Lung (tissue), 12 donors: ENCODE data around the gene PARD3B. TPM values are rescaled to one million over a fixed set of nuclear protein-coding genes. Genes with fewer than 3 reads are reported as not detected.
A peak's percentile ranks its signal among the peaks of the same experiment; 100 is the strongest.

Experiments used
- ATAC-seq: fragments of 200-7000 bp; cut with Tn5 transposase; one replicate; pipeline ENCODE4 v1.9.1; 2020; ENCODE audit warnings: moderate number of reproducible peaks; ENCODE audit not compliant: insufficient read depth, low FRiP score
- DNase-seq, 3 donors: peaks; one replicate each; pipeline ENCODE4 v3.0.0-alpha.2; 2013 to 2017
- H3K27ac ChIP-seq, 2 donors: one replicate each; pipeline ENCODE4 v1.5.1; 2013; ENCODE audit warnings: mild to moderate bottlenecking in 2 of 2, moderate library complexity in 2 of 2, control low read depth in 1 of 2, inconsistent platforms in 1 of 2, low read depth in 1 of 2, low read length in 1 of 2
- H3K27me3 ChIP-seq, 3 donors: one replicate each; pipeline ENCODE4 v1.5.1; 2013; ENCODE audit warnings: low read length in 2 of 3; ENCODE audit not compliant: control insufficient read depth in 3 of 3, insufficient read depth in 3 of 3
- H3K36me3 ChIP-seq, 4 donors: one replicate each; pipeline ENCODE4 v1.5.1; 2013; ENCODE audit warnings: low read length in 4 of 4, mild to moderate bottlenecking in 1 of 4, moderate library complexity in 1 of 4; ENCODE audit not compliant: control insufficient read depth in 4 of 4, insufficient read depth in 4 of 4
- H3K4me1 ChIP-seq, 5 donors: one replicate each; pipeline ENCODE4 v1.5.1; 2013; ENCODE audit warnings: low read length in 5 of 5, mild to moderate bottlenecking in 2 of 5, moderate library complexity in 1 of 5; ENCODE audit not compliant: control insufficient read depth in 5 of 5, insufficient read depth in 5 of 5
- H3K4me3 ChIP-seq: one replicate; pipeline ENCODE4 v1.5.1; 2013; ENCODE audit warnings: mild to moderate bottlenecking, control low read depth, moderate library complexity
- H3K9ac ChIP-seq, 2 donors: one replicate each; pipeline ENCODE4 v1.5.1; 2013; ENCODE audit warnings: low read length in 2 of 2, control low read depth in 1 of 2; ENCODE audit not compliant: insufficient read depth in 1 of 2
- H3K9me3 ChIP-seq, 4 donors: one replicate each; pipeline ENCODE4 v1.5.1; 2013; ENCODE audit warnings: low read length in 3 of 4, mild to moderate bottlenecking in 1 of 4, moderate library complexity in 1 of 4; ENCODE audit not compliant: control insufficient read depth in 4 of 4, insufficient read depth in 3 of 4
- WGBS, 2 donors: extraction: QIAGEN DNeasy Blood & Tissue Kit; methylation state at CpG; one replicate each; pipeline ENCODE4 v1.1.7; 2013; 5-methylcytosine and 5-hydroxymethylcytosine counted together
- polyA plus RNA-seq, 2 donors: library from polyadenylated mRNA; stranded (reverse); fragments of 200-250 nt; gene quantifications; one replicate each; pipeline ENCODE4 v1.2.1, GENCODE V29; 2013
- total RNA-seq, 2 donors: library from RNA; depleted of rRNA in 1 of 2; stranded (reverse); fragments of >200 nt in 1 of 2; gene quantifications; one replicate each; pipeline ENCODE4 v1.2.1, GENCODE V29; 2014 to 2021
- TF ChIP-seq, protein P1 (sequence below): IDR thresholded peaks from 2 replicates; pipeline ENCODE4 v1.5.1; 2012; ENCODE audit warnings: mild to moderate bottlenecking; ENCODE audit errors: control extremely low read depth, extremely low read depth
- donor health status: control.
- donor health status: control.
- donor health status: Bipolar disorder and iron deficiency.
- donor health status: healthy.
- donor health status: DM: yes; HTN: yes; CAD: no.

The PARD3B gene
- total and polyA plus RNA-seq, 4 donors: 2.4 to 38.7 (median 17.1) TPM

DNA sequence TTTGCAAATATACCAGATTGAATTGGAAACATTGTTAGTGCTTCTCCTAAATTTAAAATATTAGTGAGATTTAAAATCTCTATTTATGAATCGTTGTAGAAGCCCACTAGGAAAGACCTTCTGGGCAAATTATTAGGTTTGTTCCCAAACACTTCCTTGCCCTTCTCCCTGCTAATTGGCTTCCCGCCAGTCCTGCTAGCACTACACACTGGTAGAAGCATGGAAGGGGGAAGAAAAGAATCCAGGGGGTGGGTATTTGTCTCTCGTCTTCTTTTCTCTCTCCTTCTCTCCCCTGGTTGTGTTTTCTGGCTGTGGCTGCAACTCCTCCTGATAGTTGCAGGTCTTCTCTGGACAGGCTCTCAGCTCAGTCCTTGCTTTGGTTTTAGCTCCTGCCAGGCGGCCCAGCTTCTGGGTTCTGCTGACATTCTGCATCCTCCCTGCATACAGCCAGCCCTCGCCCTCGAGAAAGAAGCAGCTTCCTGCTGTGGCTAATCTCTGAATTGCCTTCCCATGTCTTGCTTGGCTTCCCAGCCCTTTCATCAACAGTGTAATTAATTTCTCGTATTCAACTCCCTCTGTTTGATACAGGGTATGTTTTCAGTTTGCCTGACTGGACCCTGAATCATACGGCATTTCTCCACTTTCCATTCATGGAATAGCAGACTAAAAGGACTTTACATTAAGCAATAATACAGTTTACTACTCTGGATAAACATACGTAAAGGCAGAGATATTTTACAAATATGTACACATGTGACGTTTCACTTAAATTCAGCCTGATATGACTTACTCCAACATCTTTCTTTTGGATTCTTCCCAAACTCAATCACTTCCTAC is 6.9 kb upstream of the PARD3B start:
- H3K4me1 ChIP-seq: peaks cover 0 to 14% (median 4%) of the 10 kb centered on the region in 5 donors
- H3K9me3 ChIP-seq: no peaks in the 10 kb centered on the region
- H3K27ac ChIP-seq: no peak overlapping the region
- H3K9ac ChIP-seq: no peak overlapping the region
- 61 to 68% methylated on average over 10 of the region's 10 CpGs for WGBS, 2 donors
- DNase-seq (peak; percentile 59 to 79 (median 78)), ATAC-seq (no peak)
- no peaks in the 10 kb centered on the region for H3K27me3 ChIP-seq
- no peak overlapping the region for H3K4me3 ChIP-seq
- TF ChIP-seq, protein P1, sequence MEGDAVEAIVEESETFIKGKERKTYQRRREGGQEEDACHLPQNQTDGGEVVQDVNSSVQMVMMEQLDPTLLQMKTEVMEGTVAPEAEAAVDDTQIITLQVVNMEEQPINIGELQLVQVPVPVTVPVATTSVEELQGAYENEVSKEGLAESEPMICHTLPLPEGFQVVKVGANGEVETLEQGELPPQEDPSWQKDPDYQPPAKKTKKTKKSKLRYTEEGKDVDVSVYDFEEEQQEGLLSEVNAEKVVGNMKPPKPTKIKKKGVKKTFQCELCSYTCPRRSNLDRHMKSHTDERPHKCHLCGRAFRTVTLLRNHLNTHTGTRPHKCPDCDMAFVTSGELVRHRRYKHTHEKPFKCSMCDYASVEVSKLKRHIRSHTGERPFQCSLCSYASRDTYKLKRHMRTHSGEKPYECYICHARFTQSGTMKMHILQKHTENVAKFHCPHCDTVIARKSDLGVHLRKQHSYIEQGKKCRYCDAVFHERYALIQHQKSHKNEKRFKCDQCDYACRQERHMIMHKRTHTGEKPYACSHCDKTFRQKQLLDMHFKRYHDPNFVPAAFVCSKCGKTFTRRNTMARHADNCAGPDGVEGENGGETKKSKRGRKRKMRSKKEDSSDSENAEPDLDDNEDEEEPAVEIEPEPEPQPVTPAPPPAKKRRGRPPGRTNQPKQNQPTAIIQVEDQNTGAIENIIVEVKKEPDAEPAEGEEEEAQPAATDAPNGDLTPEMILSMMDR: no peak
- no peaks in the 10 kb centered on the region for H3K36me3 ChIP-seq

DNA sequence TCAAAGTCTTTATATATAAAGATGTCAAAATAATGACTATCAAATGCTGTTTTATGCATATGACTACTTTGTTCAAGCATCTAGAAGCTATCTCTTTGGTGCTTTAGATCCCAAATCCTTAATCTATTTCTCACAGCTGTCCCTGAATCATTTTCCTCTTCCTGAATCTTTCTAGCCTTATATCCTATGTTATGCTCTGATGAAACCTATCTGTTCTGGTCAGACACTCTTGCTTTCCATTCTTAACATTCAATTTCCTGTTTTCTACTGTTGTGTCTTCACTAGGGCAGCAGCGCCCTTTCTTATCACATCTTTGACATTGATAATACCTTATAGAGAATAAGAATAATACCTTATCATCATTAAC is 6.3 kb upstream of the PARD3B start:
- Histone ChIP-seq H3K4me1 (peaks cover 0 to 14% (median 4%) of the 10 kb centered on the region in 5 donors), H3K4me3 (no peak overlapping the region), H3K9me3 (no peaks in the 10 kb centered on the region), H3K27me3 (no peaks in the 10 kb centered on the region), H3K9ac (no peak overlapping the region), H3K27ac (no peak overlapping the region), H3K36me3 (no peaks in the 10 kb centered on the region)
- ATAC-seq: no peak
- no peak for DNase-seq
- TF ChIP-seq, protein P1: no peak
- 76 to 78% methylated on average over 1 of the region's 1 CpG for WGBS, 2 donors

DNA sequence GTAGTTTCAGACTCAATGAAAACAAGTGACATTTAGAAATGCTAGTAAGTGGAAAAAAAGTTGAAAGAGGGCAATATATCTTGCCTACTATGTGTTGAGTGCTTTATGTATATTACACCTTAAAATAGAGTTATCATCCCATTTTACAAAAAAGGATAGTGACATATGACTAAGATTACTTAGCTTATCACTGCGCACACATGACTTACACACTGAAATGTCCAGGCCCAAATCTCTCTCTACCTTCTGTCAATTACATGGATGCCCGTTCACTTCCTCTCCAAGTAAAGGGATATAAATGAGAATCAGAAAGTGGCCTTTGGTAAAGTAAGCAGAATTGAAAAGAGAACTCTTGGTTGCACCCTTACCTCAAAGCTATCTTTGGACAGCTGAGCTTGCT is 3.6 kb upstream of the PARD3B start:
- Histone ChIP-seq H3K27ac (no peak overlapping the region), H3K9me3 (no peaks in the 10 kb centered on the region), H3K36me3 (no peaks in the 10 kb centered on the region), H3K4me1 (peaks cover 0 to 27% (median 9%) of the 10 kb centered on the region in 5 donors), H3K4me3 (no peak overlapping the region), H3K9ac (no peak overlapping the region), H3K27me3 (no peaks in the 10 kb centered on the region)
- TF ChIP-seq, protein P1: no peak
- no peak for DNase-seq
- no peak for ATAC-seq
- 95% methylated on average over 2 of the region's 2 CpGs for WGBS, 2 donors
